ENCODE results near the gene ADAMTS7.
"Not testable (repeated sequence)": the region's sequence is repeated elsewhere in the genome, so short reads cannot be mapped to it uniquely, and the experiment has no call there.

ADAMTS7 gene

DNA sequence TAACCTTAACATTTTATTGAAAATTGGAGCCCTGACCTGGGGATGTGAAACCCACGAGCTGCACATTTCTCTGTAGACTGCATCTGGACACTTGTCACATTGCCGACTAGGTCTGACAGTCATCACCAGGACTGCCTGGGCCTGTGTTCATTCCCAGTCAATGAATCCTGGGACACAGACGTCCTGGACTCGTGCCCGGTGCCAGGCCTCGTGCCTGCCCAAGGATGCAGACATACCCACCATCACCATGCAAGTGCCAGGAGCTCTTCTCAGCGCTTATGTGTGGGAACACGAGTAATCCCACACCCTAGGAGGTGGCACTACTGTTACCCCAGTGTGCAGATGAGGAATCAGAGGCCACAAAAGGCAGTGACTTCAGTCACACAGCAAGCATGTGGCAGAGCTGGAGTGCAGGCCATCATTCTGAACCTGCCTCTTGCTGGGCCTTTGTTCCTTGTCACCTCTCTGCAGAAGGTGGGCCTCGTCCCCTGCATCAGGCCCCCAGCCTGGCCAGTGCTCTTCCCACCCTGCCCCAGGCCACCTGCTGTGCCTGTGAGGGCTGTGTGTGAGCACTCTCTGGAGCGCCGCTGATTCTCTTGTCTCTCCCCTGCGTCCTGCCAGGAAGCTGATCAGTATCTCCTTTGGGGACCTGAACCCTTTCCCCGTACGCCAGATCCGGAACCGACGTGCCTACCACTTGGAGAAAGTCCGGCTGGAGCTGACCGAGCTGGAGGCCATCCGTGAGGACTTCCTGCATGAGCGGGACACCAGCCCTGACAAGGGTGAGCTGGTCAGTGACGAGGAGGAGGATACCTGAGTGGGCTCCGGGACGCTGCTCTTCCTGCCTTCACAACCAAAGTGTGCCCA lies 58.5 kb downstream of the ADAMTS7 start:
- no peak for DNase-seq (ENCODE audit: low read depth)

DNA sequence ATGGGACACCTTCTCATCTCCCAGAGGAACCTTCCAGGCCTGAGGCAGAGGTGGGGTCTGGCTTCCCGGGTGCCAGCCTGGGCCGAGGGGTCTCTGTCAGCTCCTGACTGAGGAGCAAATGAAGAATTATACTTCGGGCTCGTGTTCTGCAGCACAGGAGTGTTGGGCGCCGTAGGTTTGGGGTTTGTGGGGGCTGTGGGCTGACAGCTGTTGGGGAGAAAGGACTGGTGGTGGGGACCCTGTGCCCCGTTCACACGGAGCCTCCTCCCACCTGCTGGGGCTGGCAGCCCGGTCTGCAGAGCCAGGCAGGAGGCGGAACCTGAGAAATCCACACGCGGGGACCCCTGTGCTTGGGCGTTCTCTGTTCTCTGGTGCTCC lies 59.7 kb downstream of the ADAMTS7 start:
- DNase-seq (ENCODE audit: low read depth) = no peak

DNA sequence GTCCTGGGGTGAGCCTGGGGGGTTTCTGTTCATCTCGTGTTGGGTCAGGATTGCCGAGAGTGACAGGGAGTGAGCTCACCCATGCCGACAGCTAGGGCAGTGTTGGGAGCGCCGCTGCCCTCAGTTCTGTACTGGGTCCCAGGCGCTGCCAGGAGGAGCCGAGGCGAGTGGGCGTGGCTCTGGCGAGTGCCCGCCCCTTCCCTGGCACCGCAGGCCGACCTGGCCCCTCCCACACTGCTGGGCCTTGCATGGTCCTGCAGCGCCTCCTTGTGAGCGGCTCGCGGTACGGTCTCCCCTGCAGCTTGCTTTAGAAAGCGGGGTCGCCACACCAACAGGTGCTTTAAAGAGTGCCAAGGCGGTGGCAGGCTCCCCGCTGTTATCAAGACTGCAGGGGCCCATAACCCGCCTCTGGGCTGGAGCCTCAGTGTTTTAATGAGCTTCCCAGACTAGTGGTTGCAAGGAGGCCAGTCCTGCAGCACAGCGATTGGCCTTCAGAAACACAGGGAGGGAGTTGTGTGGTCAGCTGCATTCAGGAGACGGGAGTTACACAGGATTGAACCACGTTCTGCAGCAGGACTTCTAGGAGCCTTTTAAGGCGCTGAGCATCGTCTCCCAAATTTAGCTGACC lies 60.2 kb downstream of the ADAMTS7 start:
- peak; percentile 83 for DNase-seq (ENCODE audit: low read depth)

DNA sequence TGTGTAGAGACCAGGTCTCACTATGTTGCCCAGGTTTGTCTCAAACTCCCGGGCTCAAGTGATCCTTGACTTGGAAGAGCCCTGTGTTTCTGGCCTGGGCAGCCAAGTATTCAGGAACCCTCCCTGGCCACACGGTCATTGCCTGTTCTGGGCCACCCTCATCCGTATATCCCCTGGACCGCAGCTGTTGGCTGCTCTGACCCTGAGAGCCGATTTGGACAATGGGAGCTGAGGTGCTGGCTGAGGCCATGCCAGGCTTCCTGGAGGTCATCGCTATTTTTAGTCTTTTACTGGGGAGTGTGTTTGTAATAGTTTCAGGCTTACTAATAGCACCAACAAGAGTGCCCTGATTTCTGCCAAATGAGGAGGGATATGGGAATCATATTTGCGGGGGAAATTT lies 60.7 kb downstream of the ADAMTS7 start:
- no peak for DNase-seq (ENCODE audit: low read depth)

DNA sequence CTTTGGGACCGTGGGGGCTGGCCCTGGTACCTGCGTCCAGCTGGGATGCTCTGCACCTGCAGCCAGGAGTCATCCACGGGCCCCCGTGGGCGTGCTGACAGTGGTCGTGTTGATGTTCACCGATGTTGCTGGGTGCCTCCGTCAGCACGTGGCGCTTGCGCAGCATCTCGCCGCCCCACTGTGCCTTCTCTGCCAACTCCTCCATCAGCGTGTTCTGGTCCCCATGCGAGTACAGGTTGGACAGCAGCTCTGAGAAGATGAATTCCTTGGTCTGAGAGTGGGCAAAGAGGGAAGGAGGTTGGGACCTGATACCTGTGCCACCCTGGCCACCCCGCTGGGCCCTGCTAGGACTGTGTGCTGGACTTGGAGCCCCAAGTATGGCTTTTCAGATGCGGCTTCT lies 61.4 kb downstream of the ADAMTS7 start:
- no peak for DNase-seq (ENCODE audit: low read depth)

DNA sequence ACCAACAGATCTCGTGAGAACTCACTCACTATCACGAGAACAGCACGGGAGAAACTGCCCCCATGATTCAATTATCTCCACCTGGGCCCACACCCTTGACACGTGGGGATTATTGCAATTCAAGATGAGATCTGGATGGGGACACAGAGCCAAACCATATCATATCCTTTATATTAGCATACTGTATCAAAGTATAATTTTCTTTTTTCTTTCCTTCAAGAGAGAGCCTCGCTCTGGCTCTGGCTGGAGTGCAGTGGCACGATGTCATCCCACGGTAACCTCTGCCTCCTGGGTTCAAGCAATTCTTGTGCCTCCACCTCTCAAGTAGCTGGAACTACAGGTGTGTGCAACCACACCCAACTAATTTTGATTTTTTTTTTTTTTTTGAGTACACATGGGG lies 63.4 kb downstream of the ADAMTS7 start:
- DNase-seq (ENCODE audit: low read depth) = not testable (repeated sequence)

DNA sequence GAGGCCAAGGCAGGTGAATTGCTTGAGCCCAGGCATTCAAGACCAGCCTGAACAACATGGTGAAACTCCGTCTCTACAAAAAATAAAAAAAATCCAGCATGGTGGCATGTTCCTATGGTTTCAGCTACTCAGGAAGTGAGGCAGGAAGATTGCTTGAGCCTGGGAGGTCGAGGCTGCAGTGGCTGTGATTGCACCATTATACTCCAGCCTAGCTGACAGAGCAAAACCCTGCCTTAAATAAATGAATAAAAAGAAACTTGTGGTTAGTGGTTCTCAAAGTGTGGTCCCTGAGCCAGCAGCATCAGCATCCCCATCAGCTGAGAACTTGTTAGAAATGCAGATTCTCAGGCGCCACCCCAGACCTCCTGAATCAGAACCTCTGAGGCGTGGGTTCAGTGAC lies 69.6 kb downstream of the ADAMTS7 start:
- not testable (repeated sequence) for DNase-seq (ENCODE audit: low read depth)

DNA sequence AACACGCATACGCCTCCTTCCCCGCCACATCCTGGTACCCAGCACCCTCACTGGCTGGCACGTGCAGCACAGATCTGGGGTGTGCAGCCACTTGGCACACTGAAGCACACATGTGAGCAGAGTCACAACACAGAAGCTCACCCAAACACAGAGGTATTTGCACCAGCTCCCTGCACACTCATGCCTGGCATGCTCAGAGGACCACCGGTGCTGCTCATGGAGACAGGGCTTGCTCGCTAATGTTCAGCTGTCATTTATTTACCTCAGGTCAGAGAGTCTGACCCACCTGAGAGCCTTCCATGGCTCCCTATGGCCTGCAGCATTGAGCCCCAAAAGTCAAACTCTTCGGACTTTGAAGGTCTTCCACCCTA lies 70.4 kb downstream of the ADAMTS7 start:
- no peak for DNase-seq (ENCODE audit: low read depth)

DNA sequence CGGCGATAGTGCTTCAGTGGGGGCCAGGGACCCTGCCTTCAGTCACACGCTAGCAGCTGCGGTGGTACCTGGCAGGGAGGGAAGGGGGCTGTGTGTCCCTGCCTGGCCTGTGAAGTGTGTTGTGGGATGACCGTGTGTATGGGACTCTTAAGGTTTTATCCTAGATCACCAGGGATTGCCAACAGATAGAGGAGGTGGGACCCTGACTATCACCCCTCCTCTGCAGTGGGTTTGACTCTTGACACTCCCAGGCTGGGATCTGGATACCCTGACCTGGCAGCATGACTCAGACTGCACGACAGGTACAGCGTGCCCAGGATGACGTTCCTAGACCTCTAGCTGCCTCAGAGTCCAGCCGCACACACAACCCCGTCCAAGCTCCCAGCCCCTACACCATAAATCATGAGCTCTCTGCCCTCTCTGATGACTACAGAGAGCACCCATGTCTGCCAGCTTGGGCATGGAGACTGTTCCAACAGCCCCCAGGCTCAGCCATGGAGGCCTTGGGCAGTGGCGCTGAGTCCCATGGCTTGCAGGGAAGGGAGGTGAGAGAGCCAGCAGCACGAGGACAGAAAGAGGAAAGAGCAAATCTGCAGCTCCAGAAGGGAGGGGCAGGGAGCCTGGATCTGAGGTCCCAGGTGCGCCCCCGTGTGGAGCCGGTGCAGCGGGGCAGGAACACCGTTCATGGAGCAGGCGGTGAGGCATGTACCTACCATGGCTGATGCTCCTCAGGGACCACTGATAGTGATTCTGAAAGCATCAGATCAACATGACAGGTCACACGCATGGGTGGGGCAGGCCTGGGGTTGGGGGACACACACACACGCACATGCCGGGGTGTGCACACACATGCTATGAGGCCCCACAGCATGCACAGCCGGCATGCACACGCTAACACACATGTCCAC lies 71.0 kb downstream of the ADAMTS7 start:
- no peak for DNase-seq (ENCODE audit: low read depth)

DNA sequence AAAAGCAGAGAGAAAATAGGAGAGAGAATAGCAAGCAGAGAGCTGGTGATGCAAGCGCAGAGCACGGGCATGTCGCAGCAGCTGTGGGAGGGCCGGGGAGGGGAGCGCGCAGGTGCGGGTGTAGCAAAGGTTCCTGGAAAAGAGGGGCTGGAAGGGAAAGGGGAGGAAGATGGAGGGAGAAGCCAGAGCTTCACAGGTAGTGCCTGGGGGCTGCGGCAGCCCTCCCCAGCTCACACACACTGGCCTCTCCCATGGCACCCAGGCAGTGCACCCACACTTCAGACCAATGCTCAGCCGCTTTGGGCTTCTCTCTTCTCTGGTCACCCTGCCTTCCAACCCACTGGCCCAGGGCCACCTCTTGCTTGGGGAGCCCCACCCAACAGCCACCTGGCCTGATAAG lies 72.1 kb downstream of the ADAMTS7 start:
- no peak for DNase-seq (ENCODE audit: low read depth)

DNA sequence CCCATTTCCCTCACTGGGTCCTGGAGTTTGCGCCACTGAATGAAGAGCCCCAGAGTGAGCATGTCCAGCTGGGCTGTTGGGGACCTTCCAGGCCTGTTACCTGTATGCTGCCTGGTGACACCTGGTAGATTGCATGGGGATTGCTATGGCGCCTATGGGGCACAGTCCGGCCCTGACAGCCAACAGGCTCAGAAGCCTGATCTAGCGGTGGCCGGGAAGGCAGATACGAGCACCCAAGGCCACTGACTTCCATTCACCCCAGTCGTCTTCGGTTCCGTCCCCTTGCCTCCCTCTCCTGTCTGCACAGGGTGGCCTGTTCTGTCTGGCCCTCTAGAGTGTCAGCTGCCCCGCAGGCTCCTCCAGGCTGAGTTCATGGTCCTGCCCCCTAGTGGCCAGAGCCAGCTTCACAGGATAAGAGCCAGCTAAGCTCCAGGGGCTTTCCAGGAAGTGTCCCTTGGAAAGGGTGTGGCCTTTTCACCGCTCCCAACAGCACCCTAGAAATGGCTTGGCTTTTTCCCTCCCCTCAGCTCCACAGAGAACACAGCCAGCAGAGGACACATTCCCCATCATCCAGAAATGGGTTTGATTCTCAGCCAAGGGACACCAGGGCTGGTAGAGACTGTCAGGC lies 73.2 kb downstream of the ADAMTS7 start:
- peak; percentile 37 for DNase-seq (ENCODE audit: low read depth)

DNA sequence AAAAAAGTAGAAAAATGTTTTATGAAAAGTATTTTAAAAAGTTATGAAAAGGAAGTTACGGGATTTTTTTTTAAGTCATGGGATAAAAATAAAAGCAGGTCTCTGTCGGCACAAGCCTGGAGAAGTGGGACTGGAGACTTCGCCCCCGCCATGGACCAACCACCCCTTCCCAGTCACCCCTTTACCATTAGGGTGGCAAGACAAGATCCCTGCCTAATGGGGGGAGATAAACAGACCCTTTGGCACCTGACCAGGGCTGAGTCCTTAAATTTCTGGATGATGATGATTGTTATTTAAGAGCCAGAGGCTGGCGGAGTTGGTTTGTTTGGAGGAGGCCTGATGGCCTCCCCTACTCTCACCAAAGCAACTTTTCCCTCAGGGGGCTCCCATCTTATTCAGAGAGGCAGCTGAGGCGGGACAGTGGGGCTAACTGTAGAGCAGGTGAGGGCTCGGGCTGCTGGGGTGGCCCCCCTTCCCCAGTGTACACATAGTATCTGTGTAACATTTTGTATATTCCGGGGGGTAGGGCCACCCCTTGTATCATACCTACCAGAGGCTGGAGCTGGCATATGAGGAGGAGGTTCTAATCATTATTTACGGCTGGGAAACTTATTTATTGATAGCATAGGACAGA lies 74.0 kb downstream of the ADAMTS7 start:
- DNase-seq (ENCODE audit: low read depth) = no peak

DNA sequence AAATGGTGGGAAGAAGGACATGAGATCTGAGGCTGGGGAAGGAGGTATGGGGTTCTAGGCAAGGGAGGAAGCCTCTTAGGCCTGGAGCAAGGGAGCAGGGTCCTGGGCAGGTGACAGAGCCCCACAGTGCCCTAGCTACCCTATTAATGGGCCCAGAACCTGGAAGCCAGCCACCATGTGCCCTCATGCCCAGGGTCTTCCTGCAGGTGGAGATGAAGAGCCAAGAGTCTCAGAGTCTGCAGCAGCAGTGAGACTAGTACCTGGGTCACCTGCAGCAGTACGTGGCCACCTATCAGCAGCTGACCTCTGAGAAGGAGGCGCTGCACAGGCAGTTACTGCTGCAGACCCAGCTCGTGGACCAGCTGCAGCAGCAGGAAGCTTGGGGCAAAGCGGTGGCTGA lies 75.0 kb downstream of the ADAMTS7 start:
- not testable (repeated sequence) for DNase-seq (ENCODE audit: low read depth)

DNA sequence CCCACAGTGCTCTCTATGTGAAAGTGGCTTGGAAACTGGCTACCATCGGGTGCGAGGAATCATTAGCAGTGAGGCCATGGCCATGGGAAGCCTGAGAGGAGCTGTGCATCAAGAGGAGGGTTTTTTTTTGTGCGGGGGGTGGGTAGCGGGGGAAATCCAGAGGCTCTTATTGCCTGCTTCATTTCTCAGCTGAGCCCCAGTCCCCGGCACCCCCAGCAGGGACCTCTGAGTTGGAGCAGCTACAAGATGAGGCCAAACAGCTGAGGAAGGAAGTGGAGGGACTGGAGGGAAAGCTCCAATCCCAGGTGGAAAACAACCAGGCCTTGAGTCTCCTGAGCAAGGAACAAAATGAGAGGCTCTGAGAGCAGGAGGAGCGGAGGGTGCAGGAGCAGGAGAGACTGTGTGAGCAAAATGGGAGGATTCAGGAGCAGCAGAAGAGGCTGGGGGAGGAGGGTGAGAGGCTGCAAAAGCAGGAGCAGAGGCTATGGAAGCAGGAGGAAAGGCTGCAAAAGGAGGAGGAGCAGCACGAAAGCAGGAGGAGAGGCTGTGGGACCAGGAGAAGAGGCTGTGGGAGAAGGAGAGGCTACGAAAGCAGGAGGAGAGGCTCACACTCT lies 76.7 kb downstream of the ADAMTS7 start:
- no peak for DNase-seq (ENCODE audit: low read depth)

DNA sequence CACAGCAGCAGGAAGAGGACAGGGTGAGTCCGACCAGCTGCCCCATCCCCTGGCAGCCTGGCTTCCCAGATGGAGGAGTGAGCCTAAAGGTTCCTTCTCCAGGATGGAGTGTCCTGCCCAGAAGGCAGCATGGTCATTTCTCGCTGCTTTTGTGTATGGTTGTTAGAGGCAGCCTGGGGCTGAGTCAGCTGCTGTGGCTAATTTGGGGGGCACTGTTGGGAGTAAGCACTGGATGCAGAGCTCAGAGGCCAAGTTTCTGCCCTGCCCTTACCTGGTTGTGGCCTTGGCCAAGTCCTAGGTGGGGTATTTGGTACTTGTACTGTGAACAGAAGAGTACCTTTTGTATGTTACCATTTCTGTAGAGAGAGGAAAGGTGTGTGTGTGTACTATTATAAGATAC lies 78.6 kb downstream of the ADAMTS7 start:
- no peak for DNase-seq (ENCODE audit: low read depth)

DNA sequence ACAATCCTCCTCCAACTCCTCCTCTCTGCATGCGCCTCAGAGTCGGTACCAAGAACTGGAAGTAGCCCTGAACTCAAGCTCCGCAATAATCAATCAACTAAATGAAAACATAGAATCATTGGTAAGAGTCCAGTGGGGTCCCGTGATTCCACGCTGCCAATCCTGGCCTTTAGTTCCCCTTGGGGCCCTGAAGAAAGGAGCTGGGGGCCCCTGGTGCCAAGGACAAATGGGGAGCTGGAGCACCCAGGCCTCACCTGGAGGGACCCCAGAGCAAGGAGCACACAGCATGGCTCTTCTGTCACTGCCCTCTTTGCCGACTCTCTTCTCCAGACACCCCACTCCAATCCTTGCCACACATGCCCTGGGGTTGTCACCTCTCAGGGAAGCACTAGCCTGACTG lies 80.3 kb downstream of the ADAMTS7 start:
- DNase-seq (ENCODE audit: low read depth) = no peak

DNA sequence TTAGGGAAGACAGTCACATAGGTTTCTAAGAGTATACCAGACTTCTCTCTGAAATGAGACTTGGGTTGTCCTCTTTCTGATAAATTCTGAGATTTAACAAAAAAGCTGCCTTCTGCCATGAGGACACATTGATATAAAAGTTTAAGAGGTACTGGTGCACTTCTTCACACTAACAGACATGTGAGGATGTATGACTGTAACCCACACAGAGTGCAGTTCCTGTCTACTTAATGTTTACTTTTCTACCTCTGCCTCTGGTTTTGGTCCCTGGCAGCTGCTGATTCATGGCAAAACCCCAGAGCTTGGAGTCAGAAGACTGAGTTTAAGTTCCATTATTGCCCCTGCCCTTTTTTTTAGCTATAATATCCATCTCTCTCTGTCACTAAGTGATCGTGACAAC lies 82.8 kb downstream of the ADAMTS7 start:
- not testable (repeated sequence) for DNase-seq (ENCODE audit: low read depth)

DNA sequence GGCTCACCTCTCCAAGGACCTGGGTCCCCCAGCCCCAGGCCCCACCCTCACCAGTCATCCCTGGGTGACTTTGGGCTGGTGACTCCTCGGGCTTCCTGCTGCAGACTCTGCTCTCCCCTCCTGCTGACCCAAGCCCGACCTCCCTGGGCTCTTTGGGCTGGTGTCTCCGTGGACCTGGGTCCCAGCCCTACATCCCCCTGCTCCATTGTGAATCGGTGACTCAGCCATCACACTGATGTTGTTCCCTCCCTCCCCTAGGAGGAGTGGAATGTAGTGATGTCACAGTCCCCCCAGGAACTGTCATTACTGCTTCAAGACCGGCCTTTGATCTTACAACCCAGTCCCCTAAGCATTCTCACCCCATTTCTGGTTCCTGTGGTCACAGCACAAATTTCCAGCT lies 83.7 kb downstream of the ADAMTS7 start:
- no peak for DNase-seq (ENCODE audit: low read depth)

DNA sequence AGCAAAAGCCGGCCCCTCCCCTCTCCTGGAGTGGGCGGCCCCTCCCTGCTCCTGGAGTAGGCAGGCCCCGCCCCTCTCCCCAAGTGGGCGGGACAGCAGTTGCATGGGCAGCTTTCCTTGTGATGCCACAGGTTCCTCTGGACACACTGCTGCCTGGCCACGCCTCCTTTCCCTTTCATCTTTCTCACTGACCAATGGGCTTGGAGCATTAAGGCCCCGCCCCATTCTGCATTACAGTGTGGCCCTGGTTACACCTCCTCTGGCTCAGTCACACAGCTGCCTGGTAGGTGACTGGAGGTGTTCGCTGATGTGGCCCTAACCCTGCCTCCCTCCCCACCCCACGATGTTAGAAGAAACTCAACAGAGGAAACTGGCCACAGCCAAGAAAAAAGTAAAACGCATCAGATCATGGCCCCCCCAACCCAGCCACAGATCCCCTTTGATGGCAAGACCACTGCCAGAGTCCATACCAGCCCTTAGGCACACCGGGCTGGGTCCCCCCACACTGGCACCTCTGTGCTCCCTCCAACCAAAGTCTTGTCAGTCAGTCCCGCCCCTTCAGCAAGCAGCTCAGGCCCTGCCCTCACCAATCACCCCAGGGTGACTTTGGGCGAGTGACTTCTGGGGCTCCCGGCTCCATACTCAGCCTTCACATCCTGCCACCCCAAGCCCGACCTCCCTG lies 84.3 kb downstream of the ADAMTS7 start:
- DNase-seq (ENCODE audit: low read depth) = no peak

DNA sequence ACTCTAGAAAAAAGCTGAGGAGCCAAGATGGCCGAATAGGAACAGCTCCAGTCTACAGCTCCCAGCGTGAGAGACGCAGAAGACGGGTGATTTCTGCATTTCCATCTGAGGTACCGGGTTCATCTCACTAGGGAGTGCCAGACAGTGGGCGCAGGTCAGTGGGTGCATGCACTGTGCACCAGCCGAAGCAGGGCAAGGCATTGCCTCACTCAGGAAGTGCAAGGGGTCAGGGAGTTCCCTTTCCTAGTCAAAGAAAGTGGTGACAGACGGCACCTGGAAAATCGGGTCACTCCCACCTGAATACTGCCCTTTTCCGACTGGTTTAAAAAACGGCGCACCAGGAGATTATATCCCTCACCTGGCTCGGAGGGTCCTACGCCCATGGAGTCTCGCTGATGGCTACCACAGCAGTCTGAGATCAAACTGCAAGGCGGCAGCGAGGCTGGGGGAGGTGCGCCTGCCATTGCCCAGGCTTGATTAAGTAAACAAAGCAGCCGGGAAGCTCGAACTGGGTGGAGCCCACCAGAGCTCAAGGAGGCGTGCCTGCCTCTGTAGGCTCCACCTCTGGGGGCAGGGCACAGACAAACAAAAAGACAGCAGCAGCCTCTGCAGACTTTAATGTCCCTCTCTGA lies 91.3 kb downstream of the ADAMTS7 start:
- DNase-seq (ENCODE audit: low read depth) = not testable (repeated sequence)

All from activated T-helper 9 cell treated with anti-CD3 and anti-CD28 coated beads, Interleukin-2, amount 50 U/mL, for 16 hours (primary cell).